Measurements from ENCODE around the gene PLEKHA6.

Gene PLEKHA6

DNA sequence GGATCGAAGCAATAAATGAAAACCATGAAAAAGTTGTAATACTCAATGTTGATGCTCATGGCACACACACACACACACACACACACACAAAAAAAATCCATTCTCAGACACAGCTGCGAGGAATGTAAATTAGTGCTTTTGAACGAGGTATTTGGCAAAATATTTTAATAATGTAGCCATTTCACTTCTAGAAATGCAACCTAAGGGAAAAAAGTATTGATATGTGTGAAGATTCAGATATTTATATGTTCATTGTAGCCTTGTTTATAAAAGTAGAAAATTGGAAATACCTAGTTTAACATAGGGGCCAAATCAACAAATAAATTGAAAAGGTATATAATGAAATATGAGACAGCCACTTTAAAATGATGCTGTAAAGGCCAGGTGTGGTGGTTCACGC lies 3.8 kb downstream of the PLEKHA6 start:
- DNase-seq (ENCODE audit: low read depth, low spot score), result no peak

DNA sequence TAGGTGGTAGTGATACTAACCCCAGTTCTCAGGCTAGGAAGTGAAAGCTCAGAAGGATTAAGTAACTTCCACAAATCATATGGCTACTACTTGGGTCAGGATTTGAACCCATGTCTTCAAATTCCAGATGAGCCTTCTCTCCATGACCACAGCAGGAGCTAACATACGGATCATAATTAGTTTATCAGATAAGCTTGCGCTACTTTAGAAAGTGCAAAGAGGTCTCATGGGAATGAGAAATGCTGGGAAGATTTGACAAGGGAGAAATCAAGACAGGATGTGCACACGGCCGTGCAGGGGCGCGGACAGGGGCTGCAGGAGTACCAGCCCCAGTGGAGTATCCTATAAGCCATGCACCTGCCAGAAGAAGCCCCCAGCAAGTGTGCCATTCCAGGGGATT lies 5.2 kb downstream of the PLEKHA6 start:
- DNase-seq (ENCODE audit: low read depth, low spot score), result no peak

DNA sequence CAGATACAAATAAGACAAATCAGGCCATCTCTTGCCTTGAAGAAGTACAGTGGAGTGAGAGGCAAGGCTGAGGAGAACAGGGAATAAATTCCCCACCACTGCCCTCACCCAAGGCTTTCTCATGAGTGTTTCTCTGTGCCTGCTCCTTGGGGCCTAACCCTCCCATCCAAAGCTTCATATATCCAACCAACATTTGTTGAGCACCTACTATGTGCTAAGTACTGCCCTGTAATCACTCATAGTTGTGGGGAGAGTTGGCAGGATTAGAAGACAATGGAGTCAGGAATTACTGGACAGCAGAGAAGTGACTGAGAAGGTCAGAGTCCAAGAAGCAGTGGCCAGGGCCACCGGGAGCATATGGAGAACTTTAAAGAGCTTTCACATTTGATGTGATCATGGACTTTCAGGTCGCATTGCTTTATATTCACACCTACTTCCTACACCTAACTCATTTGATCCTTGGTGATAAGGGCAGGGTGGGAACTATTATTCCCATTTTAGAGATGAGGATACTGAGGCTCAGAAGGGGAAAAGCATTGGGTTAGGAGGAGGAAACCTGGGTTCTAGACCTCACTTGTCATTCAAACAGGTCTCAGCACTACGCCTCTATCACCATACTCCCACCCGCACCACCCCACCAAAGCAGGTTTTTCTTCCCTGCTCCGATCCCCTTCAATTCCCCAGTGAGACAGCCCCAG lies 6.4 kb downstream of the PLEKHA6 start:
- no peak for DNase-seq (ENCODE audit: low read depth, low spot score)

DNA sequence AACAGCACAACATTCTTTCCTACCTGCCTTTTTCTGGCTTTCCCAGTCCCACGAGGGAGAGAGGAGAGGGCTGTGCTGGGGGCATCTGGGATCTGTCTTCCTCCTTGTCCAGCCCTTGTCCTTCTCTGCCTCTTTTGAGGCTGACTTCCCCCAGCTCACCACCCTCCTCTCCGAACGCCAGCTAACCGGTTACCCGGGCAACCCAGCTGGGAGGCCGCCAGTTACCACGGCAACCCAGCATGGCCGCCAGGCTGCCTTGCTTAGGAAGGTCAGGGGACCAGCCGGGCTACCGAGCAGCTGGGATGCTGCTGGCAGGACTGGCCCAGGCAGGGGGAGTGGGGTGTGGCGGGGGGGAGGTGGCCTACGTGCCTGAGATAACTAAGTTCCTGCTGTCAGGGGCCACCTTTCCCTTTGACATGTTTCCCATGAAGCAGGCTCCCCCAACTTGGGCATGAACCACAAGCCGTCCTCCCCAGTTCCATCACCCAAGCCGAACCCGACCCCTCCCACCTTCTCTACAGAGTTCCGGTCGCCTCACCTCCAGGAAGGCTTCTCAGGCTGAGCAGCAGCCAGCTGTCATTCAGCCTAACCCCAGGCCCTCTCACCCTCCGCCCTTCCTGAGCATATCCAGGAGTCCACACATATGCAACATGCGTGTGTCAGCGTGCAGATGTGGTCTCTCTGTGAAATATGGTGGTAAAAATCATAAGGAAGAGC lies 8.7 kb downstream of the PLEKHA6 start:
- no peak for DNase-seq (ENCODE audit: low read depth, low spot score)

DNA sequence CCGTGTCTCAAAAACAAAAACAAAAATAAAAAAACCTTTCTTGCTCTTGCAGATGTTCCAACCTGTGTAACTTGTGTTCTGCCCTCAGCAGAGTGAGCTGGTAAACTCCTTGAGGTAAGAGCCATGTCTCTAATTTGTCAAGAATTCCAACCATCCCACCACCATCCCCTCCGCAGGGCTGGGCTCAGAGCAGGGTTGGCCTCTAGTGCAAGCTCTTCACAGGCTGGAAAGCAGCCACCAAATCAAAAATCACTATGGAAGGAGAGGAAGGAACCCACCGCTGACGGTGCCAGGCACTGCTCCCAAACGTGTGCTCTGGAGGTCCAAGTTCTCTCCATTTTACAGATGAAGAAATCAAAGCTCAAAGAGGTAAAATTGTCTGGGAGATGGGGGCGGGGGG lies 9.4 kb downstream of the PLEKHA6 start:
- no peak for DNase-seq (ENCODE audit: low read depth, low spot score)

DNA sequence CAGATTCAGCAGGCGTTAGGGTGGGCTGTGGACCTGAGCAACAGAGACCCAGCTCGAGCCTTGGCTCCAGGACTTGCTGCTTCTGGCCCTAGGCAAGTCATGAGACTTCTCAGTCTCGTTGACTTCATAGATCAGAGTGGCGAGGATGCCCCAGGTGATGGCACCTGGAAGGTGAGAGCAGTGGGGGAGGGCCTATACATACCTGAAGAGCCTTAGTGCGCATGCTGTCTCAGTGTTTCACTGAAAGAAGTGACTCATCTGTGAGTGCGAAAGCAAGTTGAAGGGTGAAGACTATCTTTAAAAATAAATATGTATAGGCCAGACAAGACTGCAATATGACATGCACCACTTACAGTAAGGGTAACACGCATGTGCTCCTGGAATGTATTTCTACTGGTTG lies 10.1 kb downstream of the PLEKHA6 start:
- no peak for DNase-seq (ENCODE audit: low read depth, low spot score)

DNA sequence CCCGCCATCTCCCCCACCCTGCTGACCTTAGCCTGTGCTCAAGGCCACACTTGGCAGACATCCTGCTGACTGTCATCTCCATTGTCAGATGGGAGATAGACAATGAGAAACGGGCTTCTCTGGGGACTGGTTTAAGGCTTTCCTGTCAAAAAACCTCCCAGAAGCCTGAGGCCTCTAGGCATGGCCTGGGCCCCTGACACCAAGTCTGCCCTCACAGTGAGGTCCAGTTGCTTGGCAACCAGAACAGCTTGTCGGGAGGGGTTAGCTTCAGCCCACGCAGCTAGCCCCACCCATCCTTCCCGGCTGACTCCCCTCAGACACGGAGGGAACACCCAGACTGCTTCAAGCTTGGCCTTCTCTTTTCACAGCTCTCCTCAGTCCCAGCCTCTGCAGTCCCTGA lies 11.0 kb downstream of the PLEKHA6 start:
- no peak for DNase-seq (ENCODE audit: low read depth, low spot score)

DNA sequence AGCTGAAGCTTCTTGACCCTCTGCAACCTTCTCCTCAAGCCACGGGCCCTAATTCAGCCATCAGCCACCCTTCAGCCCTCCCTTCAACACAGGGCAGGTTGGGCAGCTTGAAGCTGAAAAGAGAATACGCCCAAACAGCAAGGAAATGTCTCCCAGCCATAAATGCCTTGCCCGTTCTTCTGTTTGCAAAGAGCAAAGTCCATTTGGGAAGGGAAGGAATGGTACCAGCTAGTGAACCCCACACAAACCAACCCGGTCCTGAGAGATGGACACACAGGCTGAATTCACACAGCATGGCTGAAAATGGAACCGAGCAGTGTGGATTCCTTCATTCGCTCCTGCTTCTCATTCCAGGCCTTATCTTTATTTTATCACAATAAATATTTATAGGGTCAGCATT lies 11.5 kb downstream of the PLEKHA6 start:
- no peak for DNase-seq (ENCODE audit: low read depth, low spot score)

DNA sequence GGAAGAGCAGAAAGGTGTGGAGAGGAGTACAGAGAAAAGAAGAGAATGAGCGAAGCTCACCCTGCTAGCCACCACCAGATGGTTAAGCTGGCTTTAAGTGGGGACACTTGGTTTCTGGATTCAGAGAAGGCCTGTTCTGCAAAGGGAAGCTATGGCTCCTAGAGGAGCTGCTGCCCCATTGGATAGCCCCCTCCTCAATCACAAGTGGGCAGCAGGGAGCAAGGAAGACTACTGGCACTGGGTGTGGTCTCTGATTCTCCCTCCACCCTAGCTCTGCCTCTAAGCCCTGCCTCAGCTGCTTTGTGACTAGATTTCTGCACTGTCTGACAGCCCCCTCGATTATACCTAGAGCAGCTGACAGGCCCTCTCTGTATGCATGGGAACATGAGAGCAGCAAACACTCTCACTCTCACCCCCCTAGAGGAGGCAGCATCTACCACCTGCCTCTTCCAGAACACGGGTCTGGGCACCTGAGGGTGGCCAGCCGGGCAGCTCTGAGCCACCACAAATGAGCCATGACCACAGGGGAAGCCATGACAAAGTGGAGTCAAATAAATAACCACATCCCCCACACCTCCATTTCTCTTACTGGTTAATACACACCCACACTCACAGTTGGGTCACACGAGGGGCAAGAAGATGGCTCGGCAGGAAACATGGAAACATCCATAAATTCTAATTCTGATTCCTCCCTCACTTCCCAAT lies 13.6 kb downstream of the PLEKHA6 start:
- no peak for DNase-seq (ENCODE audit: low read depth, low spot score)

DNA sequence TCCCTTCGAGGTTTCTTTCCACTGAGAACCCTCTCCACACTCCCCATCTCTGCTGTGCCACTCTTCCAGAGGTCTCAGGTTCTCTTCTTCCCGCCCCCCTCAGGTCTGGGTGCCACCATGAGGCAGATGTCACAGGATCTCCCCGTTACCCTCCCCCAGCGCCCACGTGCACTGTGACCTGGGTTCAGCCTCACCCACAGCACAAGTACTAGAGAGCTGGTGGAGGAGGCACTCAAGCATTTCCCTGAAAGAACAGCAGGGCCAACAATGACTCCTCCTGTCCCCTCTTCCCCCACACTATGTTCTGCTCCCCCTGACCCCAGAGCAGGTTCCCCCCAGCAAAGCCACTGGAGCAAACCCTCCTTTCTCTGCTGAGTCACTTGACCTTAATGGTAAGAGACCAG lies 14.3 kb downstream of the PLEKHA6 start:
- DNase-seq (ENCODE audit: low read depth, low spot score), result no peak

DNA sequence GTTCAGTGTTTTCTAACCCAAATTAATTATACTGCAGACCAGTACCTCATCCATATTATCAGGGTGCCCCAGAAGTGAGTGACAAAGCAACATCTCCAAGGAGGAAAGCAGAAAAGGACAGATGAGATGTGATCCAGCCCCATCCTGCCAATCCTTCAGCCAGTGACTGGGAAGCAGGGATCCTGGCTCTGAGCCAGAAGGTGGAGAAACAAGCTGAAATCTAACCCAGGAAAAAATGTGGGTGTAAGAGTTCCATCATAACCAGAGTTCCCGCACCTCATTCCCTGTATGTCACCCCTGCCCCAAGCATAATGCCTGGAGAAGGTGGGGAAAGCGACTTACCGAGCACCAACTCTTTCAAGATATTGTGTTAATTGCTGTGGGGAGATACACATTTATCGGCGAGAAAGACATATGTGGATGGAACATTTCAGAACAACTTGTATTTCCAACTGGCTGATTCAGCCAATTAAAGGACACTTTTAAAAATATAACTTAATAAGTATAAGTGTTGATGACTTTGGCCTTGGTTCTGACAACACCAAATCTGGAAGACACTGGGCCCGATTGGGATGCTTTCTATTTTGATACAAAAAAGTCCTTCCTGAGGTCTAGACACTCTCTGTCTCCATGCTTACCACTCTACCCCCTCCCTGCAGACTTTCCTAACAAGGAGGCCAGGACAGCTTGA lies 14.9 kb downstream of the PLEKHA6 start:
- no peak for DNase-seq (ENCODE audit: low read depth, low spot score)

DNA sequence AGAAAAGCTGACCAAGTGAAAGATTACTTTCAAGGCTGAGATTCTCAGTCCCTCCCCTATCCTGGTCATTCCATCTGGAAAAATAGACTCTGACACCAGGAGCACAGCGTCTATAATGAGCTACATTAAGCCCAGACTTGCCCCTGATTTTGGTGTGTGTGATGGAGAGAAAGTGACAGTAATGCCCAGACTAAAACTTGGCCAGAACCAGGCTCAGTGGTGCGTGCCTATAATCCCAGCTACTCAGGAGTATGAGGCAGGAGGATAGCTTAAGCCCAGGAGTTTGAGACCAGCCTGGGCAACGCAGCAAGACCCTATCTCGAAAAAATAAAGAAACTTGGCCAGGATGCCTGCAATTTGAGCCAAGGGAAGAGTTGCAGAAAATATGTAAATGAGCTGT lies 15.9 kb downstream of the PLEKHA6 start:
- DNase-seq (ENCODE audit: low read depth, low spot score), result no peak

DNA sequence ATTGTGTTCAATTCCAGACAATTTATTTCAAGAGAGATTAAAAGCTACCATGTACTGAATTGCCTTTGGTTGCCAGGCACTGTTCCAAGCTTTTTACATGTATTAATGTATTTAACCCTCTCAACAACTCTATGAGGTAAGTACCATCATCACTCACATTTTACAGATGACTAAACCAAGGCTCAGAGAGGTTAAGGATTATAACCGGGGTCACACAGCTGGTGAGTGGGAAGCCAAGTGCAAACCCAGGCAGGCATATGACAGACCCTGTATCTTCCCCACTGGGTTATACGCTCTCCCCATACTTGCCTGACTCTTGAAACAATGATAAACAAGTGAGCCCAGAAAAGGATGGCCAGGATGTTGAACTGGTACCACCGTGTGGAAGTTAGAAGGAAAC lies 16.5 kb downstream of the PLEKHA6 start:
- no peak for DNase-seq (ENCODE audit: low read depth, low spot score)

DNA sequence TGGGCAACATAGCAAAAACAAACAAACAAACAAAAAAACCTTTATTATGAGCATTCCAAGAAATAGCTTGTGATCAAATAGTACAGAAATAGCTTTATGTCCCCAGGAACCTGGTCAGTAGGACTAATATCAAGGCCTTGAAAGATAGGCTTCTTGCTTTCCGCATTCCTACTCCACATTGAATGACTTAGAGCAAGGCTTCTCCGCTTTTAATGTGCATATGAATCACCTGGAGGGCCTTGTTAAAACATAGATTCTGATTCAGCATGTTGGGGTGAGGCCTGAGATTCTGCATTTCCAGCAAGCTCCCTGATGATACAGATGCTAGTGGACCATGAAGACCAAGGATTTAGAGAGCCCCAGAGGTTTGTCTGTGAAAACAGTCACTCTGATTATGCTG lies 17.4 kb downstream of the PLEKHA6 start:
- DNase-seq (ENCODE audit: low read depth, low spot score), result no peak

DNA sequence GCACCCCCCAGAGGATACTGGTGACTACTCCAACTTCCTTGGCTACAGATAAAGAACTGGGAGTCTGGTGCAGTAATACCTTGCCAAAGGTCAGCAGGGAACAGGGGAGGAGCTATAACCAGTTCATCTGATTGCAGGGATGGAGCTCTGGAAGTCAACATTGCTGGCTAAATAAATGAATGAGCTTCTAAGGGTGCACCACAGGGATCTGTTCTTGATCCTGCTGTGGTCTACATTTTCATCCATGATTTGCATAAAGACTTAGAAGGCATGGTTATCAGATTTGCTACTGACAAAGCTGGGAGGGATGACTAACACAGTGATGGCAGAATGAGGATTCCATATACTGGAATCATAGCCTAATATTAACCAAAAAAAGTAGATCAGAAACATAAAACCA lies 18.3 kb downstream of the PLEKHA6 start:
- DNase-seq (ENCODE audit: low read depth, low spot score), result no peak

DNA sequence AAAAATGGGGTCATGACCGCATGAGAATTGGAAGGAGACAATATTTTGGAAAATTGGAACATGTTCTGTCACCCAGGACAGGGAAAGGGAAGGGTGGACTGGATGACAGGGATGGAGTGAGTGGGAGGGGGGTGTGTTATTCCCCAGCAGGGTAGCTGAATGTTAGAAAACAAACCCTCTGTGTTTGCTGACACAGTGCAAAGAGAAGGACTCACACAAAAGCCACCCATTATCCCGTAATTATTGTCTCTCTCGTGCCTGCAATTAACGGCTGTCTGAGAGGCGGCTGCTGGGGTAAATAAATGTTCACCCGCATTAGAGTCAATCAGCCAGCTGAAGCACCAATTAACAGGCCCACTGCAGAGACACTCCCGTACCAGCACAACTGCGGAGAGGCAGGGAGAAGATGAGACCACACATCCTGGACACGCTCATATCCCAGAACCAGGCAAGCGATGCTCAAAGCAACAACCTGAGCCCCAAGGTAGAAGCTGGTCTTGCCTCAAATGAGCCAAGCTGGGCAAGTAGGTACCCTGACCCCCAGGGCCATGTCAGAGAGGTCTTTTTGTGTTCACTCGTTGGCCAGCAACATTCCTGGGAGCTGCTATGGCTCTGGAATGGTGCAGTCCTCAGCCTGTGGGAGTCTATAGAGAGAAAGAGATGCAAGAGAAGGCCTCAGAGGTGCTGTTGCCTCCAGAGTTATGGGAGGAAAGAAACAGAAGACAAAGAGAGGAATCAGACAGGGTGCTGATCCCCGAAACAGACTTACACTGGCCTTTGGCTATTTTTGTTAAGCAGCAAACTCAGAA lies 19.4 kb downstream of the PLEKHA6 start:
- no peak for DNase-seq (ENCODE audit: low read depth, low spot score)

DNA sequence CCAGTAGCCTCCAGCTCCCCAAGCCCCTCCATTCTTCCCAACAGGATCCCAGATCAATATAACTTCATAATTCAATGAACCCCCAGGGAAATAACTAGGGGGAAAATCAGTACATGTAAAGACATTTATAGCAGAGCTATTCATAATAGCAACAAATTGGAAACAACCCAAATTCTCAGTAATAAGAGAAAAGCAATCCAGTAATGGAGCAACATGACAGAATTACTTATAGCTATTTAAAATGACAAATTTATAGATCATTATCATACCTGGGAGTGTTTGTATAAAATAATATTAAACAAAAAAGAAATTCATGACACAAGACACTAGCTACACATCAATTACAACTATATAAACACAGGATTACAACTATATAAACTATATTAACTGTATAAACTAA lies 20.2 kb downstream of the PLEKHA6 start:
- DNase-seq (ENCODE audit: low read depth, low spot score), result no peak

DNA sequence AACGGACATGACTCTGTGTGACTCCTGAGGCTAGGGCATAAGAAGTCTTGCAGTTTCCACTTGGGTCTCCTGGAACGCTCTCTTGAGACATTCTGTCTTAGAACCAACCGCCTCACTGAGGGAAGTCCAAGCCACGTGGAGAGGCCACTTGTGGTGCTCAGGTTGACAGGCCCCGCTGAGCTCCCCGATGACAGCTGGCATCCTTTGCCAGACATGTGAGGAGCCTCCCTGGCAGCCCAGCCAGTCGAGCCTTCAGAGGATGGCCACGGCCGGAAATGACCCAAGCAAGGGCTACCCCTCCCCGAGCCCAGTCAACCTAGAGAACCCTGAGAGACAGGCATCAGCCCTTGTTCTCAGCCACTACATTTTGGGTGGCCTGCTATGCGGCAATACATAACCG lies 20.7 kb downstream of the PLEKHA6 start:
- DNase-seq (ENCODE audit: low read depth, low spot score), result no peak

DNA sequence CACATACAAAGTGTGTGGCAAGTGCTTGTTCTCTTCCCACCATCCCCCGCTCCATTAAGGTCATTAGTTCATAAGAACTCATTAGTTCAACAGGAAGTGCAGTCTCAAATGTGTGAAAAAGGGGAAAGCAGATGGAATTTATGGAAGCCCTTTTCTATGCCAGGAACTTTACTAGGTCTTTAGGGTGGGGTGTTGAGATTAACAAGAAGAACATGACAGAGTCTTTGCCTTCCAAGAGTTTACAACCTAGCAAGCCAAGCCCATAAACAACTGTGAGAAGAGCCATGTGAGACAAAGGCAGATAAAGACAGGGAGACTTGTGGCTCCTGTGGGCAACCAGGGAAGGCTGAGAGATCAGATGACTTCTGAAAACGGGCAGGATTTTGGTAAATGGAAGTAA lies 21.4 kb downstream of the PLEKHA6 start:
- DNase-seq (ENCODE audit: low read depth, low spot score), result no peak

DNA sequence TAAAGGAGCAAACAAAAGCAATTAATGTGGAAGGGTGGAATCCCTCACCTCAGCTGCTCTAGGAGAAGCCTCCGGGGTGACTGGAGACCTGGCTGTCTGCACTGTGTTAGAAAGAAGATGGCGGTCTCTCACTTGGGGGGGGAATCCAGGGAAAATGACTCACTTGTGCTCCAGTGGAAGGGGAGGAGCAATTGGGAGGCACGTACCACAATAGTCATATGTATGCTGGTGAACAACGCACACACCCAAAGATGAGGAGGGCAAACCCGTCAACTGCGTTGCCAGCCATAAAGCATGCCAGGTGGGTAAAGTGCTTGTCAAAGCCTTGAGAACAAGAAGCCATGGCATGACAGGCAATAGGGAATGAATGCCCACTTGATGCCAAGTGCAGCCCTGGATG lies 22.1 kb downstream of the PLEKHA6 start:
- DNase-seq (ENCODE audit: low read depth, low spot score), result no peak

DNA sequence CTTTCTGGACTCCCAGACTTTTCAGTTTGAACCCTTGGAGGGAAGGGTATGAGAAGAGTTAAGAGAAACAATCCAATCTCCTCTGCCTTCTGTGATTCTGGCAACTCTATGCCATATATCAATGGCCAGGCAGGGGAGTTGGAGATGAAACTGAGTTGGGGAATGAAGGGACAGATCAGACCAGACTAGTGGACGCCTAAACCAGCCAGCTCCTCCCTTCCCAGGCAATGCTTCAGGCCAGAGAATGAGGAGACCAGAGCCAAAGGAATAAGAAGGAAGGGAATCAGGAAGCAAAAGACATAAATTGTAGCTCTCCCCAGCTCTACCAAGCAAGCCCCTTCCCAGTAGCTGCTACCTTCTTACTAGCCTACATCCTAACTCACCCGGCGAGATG lies 22.7 kb downstream of the PLEKHA6 start:
- no peak for DNase-seq (ENCODE audit: low read depth, low spot score)

Data from smooth muscle cell of the brain vasculature (primary cell).